ENCODE data around the gene RGL1. TPM values are rescaled to one million over a fixed set of nuclear protein-coding genes. Genes with fewer than 3 reads are reported as not detected.

Gene RGL1
- total and polyA plus RNA-seq, 2 donors (not counting 1 experiment from before 2014, with no cell fraction given) = 16.2 to 21.4 TPM

DNA sequence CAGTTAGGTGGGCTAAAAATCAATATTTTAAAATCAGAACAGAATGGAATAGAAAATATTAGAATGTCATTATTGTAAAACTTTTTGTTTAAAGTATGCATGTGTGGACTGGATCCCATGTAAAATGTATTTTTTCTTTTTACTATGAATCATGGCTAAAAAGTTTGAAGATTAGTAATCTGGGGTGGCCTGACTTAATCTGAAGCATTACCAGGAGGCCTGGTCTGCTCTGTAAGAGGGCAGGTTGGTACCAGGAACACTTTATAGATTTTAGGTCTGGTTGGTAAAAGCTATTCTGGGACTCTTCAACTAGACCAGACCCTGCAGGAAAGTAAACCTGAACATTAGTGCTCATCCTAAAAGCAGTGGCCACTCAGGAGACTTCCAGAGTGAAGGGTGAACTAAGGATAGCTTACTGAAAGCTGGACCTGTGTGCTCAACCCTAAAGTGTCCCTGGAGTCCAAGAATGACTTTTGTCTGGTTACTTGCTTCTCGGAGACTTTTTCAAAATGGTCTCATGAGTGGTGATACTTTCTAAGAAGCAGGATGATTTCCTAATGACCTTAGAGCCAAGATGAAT lies 16.5 kb downstream of the RGL1 start:
- H3K9me3 ChIP-seq (ENCODE audit: control insufficient read depth, insufficient read depth, low read depth, low read length) = no peaks in the 10 kb centered on the region
- H2AFZ ChIP-seq (ENCODE audit: low read length) = no peak overlapping the region
- H3K4me2 ChIP-seq (ENCODE audit: extremely low read depth, insufficient read depth, low read length) = peak overlapping the region; percentile 18
- no peak for DNase-seq (ENCODE audit: low read depth in 2 of 2)
- H4K20me1 ChIP-seq (ENCODE audit: control insufficient read depth, extremely low read depth, insufficient read depth, low read length) = no peaks in the 10 kb centered on the region
- H3K27me3 ChIP-seq (ENCODE audit: control insufficient read depth, insufficient read depth, low read length) = no peaks in the 10 kb centered on the region
- peak overlapping the region; percentile 58 for H3K27ac ChIP-seq (ENCODE audit: insufficient read depth, low read length)
- TF ChIP-seq, protein P1, sequence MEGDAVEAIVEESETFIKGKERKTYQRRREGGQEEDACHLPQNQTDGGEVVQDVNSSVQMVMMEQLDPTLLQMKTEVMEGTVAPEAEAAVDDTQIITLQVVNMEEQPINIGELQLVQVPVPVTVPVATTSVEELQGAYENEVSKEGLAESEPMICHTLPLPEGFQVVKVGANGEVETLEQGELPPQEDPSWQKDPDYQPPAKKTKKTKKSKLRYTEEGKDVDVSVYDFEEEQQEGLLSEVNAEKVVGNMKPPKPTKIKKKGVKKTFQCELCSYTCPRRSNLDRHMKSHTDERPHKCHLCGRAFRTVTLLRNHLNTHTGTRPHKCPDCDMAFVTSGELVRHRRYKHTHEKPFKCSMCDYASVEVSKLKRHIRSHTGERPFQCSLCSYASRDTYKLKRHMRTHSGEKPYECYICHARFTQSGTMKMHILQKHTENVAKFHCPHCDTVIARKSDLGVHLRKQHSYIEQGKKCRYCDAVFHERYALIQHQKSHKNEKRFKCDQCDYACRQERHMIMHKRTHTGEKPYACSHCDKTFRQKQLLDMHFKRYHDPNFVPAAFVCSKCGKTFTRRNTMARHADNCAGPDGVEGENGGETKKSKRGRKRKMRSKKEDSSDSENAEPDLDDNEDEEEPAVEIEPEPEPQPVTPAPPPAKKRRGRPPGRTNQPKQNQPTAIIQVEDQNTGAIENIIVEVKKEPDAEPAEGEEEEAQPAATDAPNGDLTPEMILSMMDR (conservative IDR thresholded peaks at IDR 0.05 in 1 of 2, IDR thresholded peaks at IDR 0.05 in 1 of 2; ENCODE audit: low read depth in 1 of 2, low read length in 2 of 2) = no peak
- no peak for TF ChIP-seq EZH2 (IDR thresholded peaks at IDR 0.05; ENCODE audit: low read length, missing control alignments)
- H3K4me3 ChIP-seq (replicated peaks in 1 of 4; ENCODE audit: control extremely low read depth in 1 of 4, insufficient read depth in 1 of 4, low read depth in 3 of 4, low read length in 4 of 4) = no peak overlapping the region
- H3K9ac ChIP-seq (ENCODE audit: insufficient read depth, low read length) = no peak overlapping the region
- H3K36me3 ChIP-seq (ENCODE audit: control insufficient read depth, insufficient read depth, low read length) = no peaks in the 10 kb centered on the region
- H3K4me1 ChIP-seq (ENCODE audit: control insufficient read depth, extremely low read depth, insufficient read depth, low read length) = peaks cover 13% of the 10 kb centered on the region
- H3K79me2 ChIP-seq (ENCODE audit: control insufficient read depth, insufficient read depth, low read length) = peaks cover 39% of the 10 kb centered on the region

DNA sequence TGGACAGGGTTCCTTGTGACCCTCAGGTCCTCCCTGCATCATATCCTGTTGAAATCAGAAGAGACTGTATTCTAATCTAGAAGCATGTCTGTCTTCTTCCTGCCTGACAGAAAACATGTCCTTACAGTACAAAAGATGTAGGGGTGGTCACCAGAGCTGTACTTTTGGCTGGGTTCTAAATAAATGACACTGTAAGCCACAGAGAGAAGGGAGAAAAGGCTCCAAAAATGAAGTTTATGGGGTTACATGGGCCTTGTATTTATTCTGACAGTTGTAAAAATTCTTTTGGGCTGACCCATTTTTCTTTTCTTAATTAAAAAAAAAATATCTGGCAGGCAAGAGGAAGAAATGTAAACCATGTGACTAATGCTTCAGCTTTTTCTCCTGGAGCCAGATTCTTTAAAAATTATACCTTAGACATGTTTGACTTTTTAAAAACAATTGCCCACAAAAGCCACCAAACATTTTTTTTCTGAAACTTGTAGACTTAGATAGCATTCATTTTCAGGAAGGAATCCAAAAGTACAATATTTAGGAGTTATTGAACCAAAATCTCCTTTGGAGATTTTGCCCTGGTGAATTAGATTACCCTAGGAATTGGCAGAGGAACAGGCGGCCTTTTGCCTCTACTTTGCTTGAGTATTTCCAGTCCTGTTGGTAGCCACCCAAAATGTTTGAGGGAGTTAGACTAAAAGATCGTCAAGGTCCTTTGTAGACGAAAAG lies 17.1 kb downstream of the RGL1 start:
- Histone ChIP-seq H3K4me3 (replicated peaks in 1 of 4; ENCODE audit: control extremely low read depth in 1 of 4, insufficient read depth in 1 of 4, low read depth in 3 of 4, low read length in 4 of 4) (no peak overlapping the region), H3K36me3 (ENCODE audit: control insufficient read depth, insufficient read depth, low read length) (no peaks in the 10 kb centered on the region), H3K4me1 (ENCODE audit: control insufficient read depth, extremely low read depth, insufficient read depth, low read length) (peaks cover 13% of the 10 kb centered on the region), H3K27me3 (ENCODE audit: control insufficient read depth, insufficient read depth, low read length) (no peaks in the 10 kb centered on the region), H3K9ac (ENCODE audit: insufficient read depth, low read length) (no peak overlapping the region), H3K9me3 (ENCODE audit: control insufficient read depth, insufficient read depth, low read depth, low read length) (no peaks in the 10 kb centered on the region), H3K4me2 (ENCODE audit: extremely low read depth, insufficient read depth, low read length) (peak overlapping the region; percentile 68), H2AFZ (ENCODE audit: low read length) (no peak overlapping the region), H3K27ac (ENCODE audit: insufficient read depth, low read length) (peak overlapping the region; percentile 58), H4K20me1 (ENCODE audit: control insufficient read depth, extremely low read depth, insufficient read depth, low read length) (no peaks in the 10 kb centered on the region), H3K79me2 (ENCODE audit: control insufficient read depth, insufficient read depth, low read length) (peaks cover 35% of the 10 kb centered on the region)
- peak in 1 of 2 donors; percentile 66 for DNase-seq (ENCODE audit: low read depth in 2 of 2)
- no peak for TF ChIP-seq EZH2 (IDR thresholded peaks at IDR 0.05; ENCODE audit: low read length, missing control alignments)
- TF ChIP-seq, protein P1 (conservative IDR thresholded peaks at IDR 0.05 in 1 of 2, IDR thresholded peaks at IDR 0.05 in 1 of 2; ENCODE audit: low read depth in 1 of 2, low read length in 2 of 2) = no peak

DNA sequence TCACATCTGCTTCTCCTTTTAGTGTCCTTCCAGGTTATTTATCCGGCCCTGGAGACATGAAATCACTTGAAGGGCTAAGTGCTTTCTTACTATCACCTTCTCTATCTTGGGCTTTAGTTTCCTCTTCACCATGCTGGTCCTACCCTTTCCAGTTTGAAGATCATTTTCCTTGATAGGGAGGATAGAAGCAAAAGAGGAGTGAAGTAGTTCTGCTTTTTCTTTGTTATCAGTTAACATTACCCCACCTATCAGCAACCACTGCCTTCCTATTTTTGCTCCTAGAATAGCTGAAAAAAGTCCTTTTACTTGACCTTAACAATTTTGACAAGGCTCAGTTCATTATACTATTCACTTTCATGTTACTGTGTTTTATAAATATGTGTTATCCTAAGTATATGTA lies 19.4 kb downstream of the RGL1 start:
- Histone ChIP-seq H3K4me3 (replicated peaks in 1 of 4; ENCODE audit: control extremely low read depth in 1 of 4, insufficient read depth in 1 of 4, low read depth in 3 of 4, low read length in 4 of 4) (no peak overlapping the region), H4K20me1 (ENCODE audit: control insufficient read depth, extremely low read depth, insufficient read depth, low read length) (no peaks in the 10 kb centered on the region), H3K9ac (ENCODE audit: insufficient read depth, low read length) (no peak overlapping the region), H3K27ac (ENCODE audit: insufficient read depth, low read length) (no peak overlapping the region), H3K36me3 (ENCODE audit: control insufficient read depth, insufficient read depth, low read length) (no peaks in the 10 kb centered on the region), H3K9me3 (ENCODE audit: control insufficient read depth, insufficient read depth, low read depth, low read length) (no peaks in the 10 kb centered on the region), H3K79me2 (ENCODE audit: control insufficient read depth, insufficient read depth, low read length) (peaks cover 23% of the 10 kb centered on the region), H2AFZ (ENCODE audit: low read length) (no peak overlapping the region), H3K4me2 (ENCODE audit: extremely low read depth, insufficient read depth, low read length) (no peak overlapping the region), H3K4me1 (ENCODE audit: control insufficient read depth, extremely low read depth, insufficient read depth, low read length) (peaks cover 14% of the 10 kb centered on the region), H3K27me3 (ENCODE audit: control insufficient read depth, insufficient read depth, low read length) (no peaks in the 10 kb centered on the region)
- TF ChIP-seq, protein P1 (conservative IDR thresholded peaks at IDR 0.05 in 1 of 2, IDR thresholded peaks at IDR 0.05 in 1 of 2; ENCODE audit: low read depth in 1 of 2, low read length in 2 of 2) = no peak
- no peak for TF ChIP-seq EZH2 (IDR thresholded peaks at IDR 0.05; ENCODE audit: low read length, missing control alignments)
- no peak for DNase-seq (ENCODE audit: low read depth in 2 of 2)
